Breast epithelium (tissue), 3 donors: ENCODE data around the gene RALGPS2.

Experiments
- CTCF ChIP-seq, 3 donors: fragments of 450-650 bp; IDR thresholded peaks; one replicate each; pipeline ENCODE4 v1.5.1; 2016 to 2017; ENCODE audit warnings: antibody characterized with exemption in 3 of 3, mild to moderate bottlenecking in 3 of 3, moderate library complexity in 3 of 3
- POLR2A ChIP-seq: fragments of 450-650 bp; IDR thresholded peaks from one replicate; pipeline ENCODE4 v1.6.1; 2016; ENCODE audit warnings: antibody characterized with exemption, mild to moderate bottlenecking, moderate library complexity
- POLR2AphosphoS5 ChIP-seq, 3 donors: sonication (generic); formaldehyde crosslinking; IDR thresholded peaks; one replicate each; pipeline ENCODE4 v1.6.1; 2017; ENCODE audit warnings: antibody characterized with exemption in 3 of 3

GRCh38 chr1:178941261-178941689, 216.2 kb downstream of the RALGPS2 start:
- TF ChIP-seq CTCF (IDR thresholded peaks at IDR 0.05) (no peak), POLR2A (no peak), POLR2AphosphoS5 (IDR thresholded peaks at IDR 0.05) (no peak)
